GM18867 (cell line): Measurements from ENCODE around the gene LARP1B.
"Not testable (repeated sequence)": the region's sequence is repeated elsewhere in the genome, so short reads cannot be mapped to it uniquely, and the experiment has no call there.

Experiments
- ATAC-seq: cut with Tn5 transposase; IDR thresholded peaks from one replicate; pipeline ENCODE4 v1.9.1; 2021; ENCODE audit warnings: mild to moderate bottlenecking, moderate library complexity; ENCODE audit not compliant: unreplicated experiment

Gene LARP1B

DNA sequence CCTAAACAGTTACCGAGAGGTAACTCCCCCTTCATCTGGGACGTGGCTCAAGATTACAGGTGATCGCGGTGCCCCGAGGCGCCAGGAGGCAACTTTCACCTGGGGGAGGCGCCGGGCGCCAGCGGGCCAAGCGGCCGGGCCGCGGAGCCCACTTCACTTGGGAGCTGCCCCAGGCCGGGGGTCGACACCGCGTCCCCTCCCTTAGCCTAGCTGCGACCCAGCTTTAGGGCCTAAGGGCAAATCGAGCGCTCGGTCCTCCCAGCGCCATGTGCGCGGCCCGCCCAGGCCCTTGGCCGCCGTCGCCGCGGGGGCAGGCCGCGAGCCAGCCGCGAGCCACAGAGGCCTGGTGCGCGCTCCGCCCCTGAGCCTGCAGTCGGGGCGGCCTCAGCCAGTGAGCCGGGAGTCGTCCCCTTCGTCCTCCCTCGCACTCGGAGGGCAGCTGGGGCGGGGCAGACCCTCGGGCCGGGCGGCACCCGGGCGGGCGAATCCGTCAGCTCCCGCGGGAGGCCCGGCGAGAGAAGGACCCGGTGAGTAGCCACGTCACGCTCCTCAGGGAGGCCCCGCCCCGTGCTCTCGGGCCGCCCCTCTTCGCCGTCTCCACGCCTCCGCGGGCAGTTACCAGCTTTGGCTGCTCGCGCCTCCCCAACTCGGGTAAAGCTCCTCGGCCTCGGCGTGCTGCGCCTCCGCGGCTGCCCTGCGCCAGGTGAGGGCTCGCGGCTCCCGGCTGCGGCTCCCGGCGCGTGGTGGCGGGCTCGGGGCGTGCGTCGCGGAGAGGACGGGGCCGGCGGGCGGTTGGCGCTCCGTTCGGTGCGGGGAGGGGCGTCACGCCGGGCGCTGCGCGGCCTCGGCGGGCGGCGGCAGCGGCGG lies at the start of gene LARP1B:
LARP1B (plus strand) TSS at position 614 of the 867 bp plus-strand sequence. CDS start 13,640 bp downstream, outside the sequence.
- ATAC-seq = peak; percentile 88

DNA sequence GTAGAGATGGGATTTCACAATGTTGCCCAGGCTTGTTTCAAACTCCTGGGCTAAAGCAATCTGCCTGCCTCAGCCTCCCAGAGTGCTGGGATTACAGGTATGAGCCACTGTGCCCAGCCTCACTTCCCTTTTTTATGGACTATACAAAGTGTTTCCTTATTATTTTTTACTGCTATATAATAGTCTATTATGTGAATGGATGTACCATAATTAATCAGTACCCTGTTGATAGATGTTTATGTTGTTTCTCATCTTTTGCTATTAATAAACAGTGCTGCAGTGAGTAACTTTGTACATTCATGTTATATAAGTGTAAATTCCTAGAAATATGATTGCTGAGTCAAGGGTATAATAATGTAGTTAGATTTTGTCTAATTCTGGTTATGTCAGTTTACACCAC lies 35.8 kb upstream of the LARP1B start:
- no peak for ATAC-seq

DNA sequence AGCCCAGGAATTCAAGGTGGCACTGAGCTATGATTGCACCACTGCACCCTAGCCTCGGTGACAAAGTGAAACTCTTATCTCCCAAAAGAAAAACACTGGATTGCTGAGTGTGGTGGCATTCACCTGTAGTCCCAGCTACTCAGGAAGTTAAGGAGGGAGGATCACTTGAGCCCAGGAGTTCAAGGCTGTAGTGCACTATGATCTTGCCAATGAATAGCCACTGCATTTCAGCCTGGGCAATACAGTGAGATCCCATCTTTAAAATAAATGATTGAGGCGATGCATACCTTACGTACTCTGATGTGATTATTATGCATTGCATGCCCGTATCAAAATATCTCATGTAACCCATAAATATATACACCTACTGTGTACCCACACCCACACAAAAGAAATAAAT lies 31.2 kb upstream of the LARP1B start:
- ATAC-seq = no peak

DNA sequence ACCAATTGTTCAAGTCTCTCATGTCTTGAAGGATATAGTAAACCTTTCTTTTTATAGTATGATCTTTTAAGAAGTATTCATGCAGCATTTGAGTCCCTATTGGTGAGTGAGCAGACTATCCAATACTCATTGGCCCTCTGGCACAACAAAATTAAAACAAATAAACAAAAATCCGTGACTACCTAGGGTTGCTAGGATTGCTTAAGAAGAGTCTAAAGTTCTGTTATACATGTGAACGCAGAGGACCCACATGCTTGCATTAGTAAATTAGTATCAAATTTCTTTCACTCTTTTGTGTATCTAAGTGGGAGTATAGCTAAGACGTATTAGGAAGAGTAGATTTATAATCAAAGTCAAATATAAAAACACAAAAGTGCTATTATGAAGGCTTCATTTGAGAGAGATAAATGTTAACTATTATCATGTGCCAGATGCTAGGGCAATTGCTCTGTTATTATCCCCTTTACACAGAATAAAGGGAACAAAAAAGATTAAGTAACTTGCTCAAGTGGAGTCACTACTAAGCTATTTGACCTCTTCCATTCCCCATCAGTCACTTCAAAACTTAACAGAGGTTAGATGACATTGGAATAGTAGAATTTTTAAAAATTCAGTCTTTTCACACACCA lies 29.2 kb upstream of the LARP1B start:
- ATAC-seq = no peak

DNA sequence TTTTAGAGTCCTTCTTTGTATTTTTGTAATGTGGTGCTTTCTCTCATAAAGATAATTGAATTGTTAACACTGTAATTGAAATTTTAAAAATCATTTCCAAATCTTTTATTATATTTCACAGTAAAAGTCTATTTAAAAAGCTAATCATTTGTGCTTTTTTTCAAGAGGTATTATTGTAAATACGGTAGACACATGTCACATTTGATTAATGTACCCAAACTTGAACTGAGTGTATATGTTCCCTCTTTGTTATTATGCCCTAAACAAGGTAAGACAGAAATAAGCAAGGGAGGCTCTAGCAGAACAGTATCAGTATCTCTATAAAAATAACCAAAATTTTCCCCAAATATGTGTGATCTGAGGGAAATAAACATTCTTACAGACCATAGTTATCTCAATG lies 21.5 kb upstream of the LARP1B start:
- no peak for ATAC-seq

DNA sequence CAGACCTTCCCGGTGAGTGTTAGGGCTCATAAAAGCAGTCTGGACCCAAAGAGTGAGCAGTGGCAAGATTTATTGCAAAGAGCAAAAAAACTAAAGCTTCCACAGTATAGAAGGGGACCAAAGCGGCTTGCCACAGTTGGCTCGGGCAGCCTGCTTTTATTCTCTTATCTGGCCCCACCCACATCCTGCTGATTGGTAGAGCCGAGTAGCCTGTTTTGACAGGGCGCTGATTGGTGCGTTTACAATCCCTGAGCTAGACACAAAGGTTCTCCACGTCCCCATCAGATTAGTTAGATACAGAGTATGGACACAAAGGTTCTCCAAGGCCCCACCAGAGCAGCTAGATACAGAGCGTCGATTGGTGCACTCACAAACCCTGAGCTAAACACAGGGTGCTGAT lies 14.1 kb upstream of the LARP1B start:
- not testable (repeated sequence) for ATAC-seq

DNA sequence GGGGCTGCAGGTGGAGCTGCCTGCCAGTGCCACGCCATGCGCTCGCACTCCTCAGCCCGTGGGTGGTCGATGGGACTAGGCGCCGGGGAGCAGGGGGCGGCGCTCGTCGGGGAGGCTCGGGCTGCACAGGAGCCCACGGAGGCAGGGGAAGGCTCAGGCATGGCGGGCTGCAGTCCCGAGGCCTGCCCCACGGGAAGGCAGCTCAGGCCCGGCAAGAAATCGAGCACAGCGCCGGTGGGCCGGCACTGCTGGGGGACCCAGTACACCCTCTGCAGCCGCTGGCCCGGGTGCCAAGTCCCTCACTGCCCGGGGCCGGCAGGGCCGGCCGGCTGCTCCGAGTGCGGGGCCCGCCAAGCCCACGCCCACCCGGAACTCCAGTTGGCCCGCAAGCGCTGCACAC lies 13.6 kb upstream of the LARP1B start:
- ATAC-seq = not testable (repeated sequence)

DNA sequence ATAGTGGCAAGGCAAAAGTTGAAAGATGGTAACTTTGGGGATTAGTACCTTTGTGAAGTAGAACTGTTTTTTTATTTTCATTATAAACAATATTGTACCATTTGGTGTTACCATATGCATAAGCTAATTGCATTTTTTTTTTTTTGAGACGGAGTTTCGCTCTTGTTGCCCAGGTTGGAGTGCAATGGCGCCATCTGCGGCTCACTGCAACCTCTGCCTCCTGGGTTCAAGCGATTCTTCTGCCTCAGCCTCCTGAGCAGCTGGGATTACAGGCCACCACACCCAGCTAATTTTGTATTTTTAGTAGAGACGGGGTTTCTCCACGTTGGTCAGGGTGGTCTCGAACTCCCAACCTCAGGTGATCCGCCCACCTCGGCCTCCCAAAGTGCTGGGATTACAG lies 9.9 kb upstream of the LARP1B start:
- ATAC-seq = not testable (repeated sequence)

DNA sequence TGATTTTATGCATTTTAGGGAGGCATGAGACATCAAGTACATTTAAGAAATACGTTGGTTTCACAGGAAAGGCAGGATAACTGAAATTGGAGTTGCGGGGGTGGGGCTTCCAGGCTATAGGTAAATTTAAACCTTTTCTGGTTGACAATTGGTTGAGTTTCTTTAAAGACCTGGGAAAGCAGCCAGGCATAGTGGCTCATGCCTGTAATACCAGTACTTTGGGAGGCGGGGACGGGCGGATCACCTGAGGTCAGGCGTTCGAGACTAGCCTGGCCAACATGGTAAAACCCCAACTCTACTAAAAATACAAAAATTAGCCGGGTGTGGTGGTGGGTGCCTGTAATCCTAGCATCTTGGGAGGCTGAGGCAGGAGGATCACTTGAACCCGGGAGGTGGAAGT lies 6.2 kb upstream of the LARP1B start:
- not testable (repeated sequence) for ATAC-seq

DNA sequence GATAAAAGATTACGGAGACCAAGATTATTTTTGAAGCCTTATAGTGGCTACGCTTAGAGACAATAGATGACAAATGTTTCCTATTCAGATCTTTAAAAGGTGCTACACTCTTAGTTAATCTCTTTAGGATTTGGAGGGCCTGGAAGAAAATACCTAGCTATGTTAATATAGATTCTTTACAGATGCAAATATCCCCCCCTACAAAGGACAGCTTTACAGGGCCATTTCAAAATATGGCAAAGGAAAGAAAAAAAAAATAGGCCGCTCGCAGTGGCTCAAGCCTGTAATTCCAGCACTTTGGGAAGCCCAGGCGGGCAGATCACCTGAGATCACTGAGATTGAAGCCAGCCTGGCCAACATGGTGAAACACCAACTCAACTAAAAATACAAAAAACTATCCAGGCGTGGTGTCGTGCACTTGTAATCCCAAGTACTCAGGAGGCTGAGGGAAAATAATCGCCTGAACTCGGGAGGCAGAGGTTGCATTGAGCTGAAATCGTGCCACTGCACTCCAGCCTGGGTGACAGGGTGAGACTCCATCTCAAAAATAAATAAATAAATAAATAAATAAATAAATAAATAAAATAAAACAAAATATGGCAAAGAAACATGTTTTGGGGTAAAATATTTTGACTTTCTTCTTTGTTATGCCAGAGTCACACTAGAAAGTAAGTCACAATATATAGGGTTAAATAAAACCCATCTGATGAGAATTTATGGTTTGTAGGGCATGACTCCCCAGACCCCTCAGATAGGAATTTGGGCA lies 5.5 kb upstream of the LARP1B start:
- ATAC-seq = not testable (repeated sequence)

DNA sequence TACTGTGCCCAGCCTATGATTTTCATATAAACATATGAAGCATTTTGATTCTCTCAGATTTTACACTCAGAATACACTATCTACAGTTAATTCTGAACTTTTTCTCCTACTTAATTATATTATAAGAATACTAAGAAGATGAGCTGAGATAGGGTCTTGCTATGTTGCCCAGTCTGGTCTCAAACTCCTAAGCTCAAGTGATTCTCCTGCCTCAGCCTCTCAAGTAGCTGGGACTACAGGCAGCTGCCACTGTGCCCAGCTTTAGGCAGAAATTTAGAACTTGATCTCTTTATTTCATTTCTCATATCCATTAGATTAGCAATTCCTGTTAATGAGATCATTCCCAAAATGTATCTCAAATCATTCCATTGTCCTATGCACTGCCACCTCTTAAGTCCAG lies 4.7 kb upstream of the LARP1B start:
- no peak for ATAC-seq

DNA sequence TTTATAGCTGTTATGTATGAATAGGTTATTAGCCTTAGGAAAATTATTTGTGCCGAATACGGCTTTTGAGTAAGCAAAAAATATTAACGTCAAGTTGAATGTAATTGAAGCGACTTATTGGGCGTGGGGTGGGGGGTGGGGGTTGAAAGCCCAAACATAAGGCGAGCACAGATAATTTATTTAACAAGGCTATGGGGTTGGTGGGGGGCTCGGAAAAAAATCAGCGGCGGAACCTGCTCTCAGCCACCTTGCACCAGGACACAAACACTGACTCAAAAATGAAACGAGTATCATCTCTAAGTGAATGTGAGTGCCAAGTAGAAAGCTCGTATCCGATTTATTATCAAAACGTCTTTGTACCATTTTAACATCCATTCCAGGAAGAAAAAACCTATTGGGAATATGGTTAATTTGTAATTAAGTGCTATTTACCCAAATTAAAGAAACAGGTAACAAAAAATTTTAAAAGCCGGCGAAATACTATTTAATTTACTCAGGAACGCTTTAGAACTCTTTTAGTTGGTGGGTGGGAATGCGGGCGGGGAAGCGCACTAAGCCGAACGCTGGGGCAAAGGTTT lies 902 bp upstream of the LARP1B start:
- ATAC-seq = no peak

DNA sequence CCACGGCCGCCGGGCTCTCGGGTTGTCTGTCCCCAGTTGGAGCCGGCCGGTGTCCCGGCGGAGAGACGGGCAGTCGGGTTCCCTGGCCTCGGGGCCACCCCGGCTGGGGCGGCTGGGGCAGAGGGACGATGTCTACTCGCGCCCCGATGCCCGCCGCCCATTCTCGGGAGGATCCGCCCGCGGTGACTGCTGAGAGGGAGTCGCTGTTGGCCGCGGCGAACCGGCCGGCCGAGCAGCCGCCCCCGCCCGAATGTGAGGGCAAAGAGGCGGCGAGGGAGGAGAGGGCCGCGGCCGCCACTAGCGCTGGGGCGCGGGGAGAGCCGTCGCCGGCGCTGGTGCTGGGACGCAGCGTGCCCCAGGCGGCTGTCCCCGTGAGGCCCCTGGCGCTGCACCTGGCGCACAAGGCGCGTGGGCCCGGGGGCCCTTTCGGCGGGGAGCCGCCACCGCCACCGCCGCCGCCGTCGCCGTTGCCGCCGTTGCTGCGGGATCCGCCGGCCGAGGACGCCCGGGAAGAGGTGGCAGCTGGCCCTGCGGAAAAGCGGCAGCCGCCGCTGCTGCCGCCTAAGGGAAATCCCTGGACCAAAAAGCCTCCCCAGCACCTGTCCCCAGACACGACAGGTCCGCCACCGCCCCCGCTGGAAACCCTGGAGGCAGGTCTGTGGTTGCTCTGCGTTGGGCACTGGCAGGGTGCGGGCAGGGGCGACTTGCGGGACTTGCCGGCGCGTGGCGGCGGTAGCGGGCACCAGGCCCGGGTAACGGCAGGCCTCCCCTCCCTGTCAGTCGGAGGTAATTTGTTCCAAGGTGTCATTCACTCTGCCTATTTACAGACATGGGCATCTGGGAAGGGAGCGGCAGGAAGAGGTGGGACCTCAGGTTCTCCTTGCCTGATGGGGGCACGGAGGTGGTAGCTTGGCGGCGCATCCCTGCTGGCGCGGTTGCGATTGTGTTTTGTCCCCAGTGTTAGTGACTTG lies 739 bp downstream of the LARP1B start:
- peak; percentile 40 for ATAC-seq

DNA sequence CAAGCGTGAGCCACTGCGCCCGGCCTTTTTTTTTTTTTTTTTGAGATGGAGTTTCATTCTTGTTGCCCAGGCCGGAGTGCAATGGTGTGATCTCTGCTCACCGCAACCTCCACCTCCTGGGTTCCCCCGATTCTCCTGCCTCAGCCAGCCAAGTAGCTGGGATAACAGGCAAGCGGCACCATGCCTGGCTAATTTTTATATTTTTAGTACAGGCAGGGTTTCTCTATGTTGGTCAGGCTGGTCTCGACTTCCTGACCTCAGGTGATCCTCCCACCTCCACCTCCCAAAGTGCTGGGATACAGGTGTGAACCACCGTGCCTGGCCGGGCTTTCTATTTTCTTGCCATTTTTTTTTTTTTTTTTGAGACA lies 5.3 kb downstream of the LARP1B start:
- ATAC-seq = not testable (repeated sequence)

DNA sequence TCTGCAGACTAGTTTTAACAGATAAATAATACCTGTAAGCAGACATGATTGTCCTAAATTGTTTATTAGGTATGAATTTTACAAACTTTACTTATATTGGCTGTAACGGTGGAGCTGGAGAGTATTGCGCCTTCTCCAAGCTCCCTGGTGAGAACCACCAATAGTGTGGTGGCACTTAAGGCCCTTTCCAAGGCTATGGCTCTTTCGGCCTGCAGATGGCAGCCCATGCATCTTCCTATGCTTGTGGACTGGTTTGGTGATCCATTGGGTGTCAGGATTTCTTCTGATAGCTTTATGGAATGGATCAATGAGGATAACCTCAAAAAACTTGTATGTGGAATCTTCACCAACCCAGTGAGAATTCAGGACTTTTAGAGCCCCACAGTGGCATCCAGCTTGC lies 7.8 kb downstream of the LARP1B start:
- peak; percentile 47 for ATAC-seq

DNA sequence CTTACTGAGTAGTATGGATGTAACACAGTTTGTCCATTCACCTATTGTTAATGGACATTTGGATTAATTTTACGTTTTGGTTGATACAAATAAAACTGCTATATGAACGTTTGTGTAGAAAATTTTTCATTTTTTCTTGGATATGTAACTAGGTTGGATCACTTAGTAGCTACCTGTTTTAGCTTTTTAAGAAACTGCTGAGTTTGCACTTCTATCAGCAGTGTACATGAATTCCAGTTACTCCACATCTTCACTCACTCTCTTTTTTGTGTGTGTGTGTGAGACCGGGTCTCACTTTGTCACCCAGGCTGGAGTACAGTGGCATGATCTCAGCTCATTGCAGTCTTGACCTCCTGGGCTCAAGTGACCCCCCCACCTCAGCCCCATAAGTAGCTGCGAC lies 15.4 kb downstream of the LARP1B start:
- ATAC-seq = no peak

DNA sequence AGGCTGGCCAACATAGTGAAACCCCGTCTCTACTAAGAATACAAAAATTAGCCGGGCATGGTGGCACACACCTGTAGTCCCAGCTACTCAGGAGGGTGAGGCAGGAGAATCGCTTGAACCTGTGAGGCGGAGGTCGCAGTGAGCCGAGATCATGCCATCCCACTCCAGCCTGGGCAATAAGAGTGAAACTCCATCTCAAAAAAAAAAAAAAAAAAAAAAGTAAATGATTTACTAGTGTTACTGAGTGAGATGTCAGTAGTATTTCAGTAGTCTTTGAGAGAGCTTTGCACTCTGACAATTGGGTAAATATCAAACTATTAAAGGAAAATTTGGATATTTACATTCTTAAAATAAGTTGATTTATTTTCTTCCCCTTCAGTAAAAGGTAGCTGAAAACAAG lies 34.2 kb downstream of the LARP1B start:
- ATAC-seq = not testable (repeated sequence)

DNA sequence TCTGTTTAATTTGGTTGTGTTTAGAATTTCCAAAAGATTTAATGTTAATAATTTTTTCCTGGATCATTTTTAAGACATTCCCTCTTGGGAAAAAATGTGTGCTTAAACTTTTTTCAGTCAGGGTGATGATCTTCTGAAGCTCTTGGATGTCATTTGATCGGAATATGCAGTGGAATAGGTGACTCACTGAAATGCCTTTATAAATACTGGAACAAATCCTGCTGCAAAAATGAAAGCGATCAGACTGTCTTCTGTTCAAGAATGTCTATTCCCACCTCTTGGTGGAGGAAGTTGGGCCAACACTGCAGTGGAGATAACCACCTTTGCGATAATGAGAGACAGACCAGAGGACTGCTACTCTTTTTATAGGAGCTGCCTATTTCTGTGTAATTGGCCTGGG lies 46.7 kb downstream of the LARP1B start:
- no peak for ATAC-seq

DNA sequence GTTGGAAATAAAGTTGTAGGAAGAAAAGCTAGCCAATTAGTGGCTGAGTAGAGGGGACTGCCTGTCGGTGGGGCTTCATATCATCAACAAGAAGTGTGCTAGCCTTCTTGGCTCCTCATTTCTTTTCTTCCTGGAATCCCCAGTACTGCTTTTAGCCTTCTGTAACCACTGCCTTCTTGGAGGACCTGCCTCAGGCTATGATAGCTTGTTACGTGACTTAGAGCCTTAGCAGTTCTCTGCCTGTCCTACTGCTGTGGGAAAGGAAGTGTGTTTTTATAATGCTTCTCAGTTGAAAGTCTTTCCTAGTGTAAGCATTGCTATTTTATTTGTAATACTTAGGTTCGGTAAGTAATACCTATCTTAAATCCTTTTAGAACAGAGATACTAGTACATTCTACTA lies 61.9 kb downstream of the LARP1B start:
- ATAC-seq = no peak

DNA sequence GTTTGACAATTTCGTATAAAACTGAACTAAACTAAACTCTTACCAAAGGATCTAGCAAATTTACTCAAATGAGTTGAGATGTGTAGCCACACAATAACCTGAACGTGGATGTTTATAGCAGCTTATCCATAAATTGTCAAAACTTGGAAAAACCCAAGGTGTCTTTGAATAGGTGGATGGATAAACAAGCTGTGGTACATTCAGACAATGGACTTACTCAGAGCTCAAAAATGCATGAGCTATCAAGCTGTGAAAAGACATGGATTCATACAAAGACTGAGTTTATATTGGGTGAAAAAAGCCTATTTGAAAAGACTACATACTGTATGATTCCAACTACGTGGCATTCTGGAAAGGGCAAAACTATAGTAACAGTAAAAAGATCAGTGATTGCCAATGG lies 69.5 kb downstream of the LARP1B start:
- ATAC-seq = no peak
